ENCODE measurements around the gene INPP5A.
A peak's percentile ranks its signal among the peaks of the same experiment; 100 is the strongest.

DNA sequence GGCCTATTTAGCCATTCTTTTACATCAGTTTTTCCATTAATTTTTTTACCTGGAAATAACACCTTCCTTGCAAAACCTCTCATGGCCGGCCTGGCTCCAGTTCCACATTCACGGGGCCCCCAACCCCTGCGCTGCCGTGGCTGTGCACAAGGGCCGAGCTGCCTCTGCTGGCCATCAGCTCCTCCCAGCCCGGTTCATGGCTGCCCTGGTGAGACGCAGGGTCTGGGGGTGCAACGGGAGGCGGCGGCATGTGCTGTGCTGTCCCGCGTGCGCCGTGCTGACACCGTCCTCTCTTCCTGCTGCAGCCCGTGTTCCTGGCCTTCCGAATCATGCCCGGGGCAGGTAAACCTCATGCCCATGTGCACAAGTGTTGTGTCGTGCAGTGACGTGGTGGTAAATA lies 244.0 kb downstream of the INPP5A start:
- TF ChIP-seq CTCF (IDR thresholded peaks at IDR 0.05 in 8 of 11, conservative IDR thresholded peaks at IDR 0.05 in 3 of 11) (no peak), POLR2AphosphoS5 (IDR thresholded peaks at IDR 0.05) (peak in 1 of 3 donors; percentile 25), POLR2A (IDR thresholded peaks at IDR 0.05) (no peak)
